H1 (cell line): Measurements from ENCODE around the gene RXFP1. TPM values are rescaled to one million over a fixed set of nuclear protein-coding genes. Genes with fewer than 3 reads are reported as not detected.

ENCODE experiments used
- CHD7 ChIP-seq: fragments of 300-600 bp; sonication (generic); IDR thresholded peaks from 2 replicates; pipeline ENCODE4 v1.7.1; 2012; ENCODE audit warnings: low read length, moderate library complexity, mild to moderate bottlenecking, inconsistent platforms; ENCODE audit not compliant: insufficient replicate concordance
- NANOG ChIP-seq: IDR thresholded peaks from 2 replicates; pipeline ENCODE4 v1.6.1; 2011; ENCODE audit warnings: low read length, low read depth, mild to moderate bottlenecking, inconsistent platforms; ENCODE audit not compliant: insufficient read depth, poor library complexity, severe bottlenecking
- SP2 ChIP-seq: IDR thresholded peaks from 2 replicates; pipeline ENCODE4 v1.6.1; 2012; ENCODE audit warnings: mild to moderate bottlenecking, low read length, inconsistent platforms
- polyA plus RNA-seq, 7 experiments: library from polyadenylated mRNA; depleted of rRNA in 3 of 7; stranded (reverse) in 5 of 7; unstranded in 2 of 7; fragments of >200 nt in 5 of 7; fragments of 200-250 nt in 2 of 7; gene quantifications; 1 replicate in 5 of 7; 2 replicates in 1 of 7; 4 replicates in 1 of 7; pipeline versions ENCODE4 v1.2.1 to v1.2.3, GENCODE V29; 2011 to 2013; ENCODE audit warnings: missing spikeins in 2 of 7, mixed read lengths in 2 of 7
- total RNA-seq: library from RNA; stranded (reverse); fragmentation: NEBNext Ultra II Directional; extraction: Animal tissue kit (Norgen Biotek cat#: 25700); gene quantifications from 2 replicates; pipeline ENCODE4 v1.2.1, GENCODE V29; 2021

RXFP1 gene
- total and polyA plus RNA-seq, 2 of the 8 experiments (the other 6 are each of a cell fraction or from before 2014, with no cell fraction given), result 0.14 to 0.56 TPM

GRCh38 chr4:158586881-158587280 is 65.2 kb downstream of the RXFP1 start (continued):
- TF ChIP-seq CHD7, result no peak
- no peak for TF ChIP-seq SP2
- no peak for TF ChIP-seq NANOG
- TF ChIP-seq, all 59 proteins: peak for 0
